HCT116 (cell line): ENCODE data around the gene ITGAD.

ENCODE experiments used
- CTCF ChIP-seq, 3 experiments: fragments of 200-600 bp in 1 of 3; sonication (generic) in 1 of 3; IDR thresholded peaks in 2 of 3; conservative IDR thresholded peaks in 1 of 3; 2 replicates each; pipeline ENCODE4 v1.5.1; 2012 to 2017; ENCODE audit warnings: low read depth in 2 of 3, low read length in 2 of 3, antibody characterized with exemption in 1 of 3, borderline replicate concordance in 1 of 3, control low read depth in 1 of 3, mild to moderate bottlenecking in 1 of 3, mixed read lengths in 1 of 3, mixed run types in 1 of 3, moderate library complexity in 1 of 3; ENCODE audit not compliant: insufficient read depth in 1 of 3
- EZH2 ChIP-seq: fragments of 200-600 bp; sonication (generic); IDR thresholded peaks from 2 replicates; pipeline ENCODE4 v1.6.1; 2017; ENCODE audit warnings: antibody characterized with exemption, mixed run types
- MAX ChIP-seq: IDR thresholded peaks from 2 replicates; pipeline ENCODE4 v1.6.1; 2012
- POLR2A ChIP-seq: IDR thresholded peaks from 2 replicates; pipeline ENCODE4 v1.7.0; 2011; ENCODE audit warnings: borderline replicate concordance; ENCODE audit not compliant: insufficient read depth, insufficient read length; ENCODE audit errors: extremely low read depth
- POLR2AphosphoS5 ChIP-seq: IDR thresholded peaks from 2 replicates; pipeline ENCODE4 v1.6.1; 2011; ENCODE audit warnings: mild to moderate bottlenecking, low read depth, low read length, moderate library complexity
- RAD21 ChIP-seq: IDR thresholded peaks from 2 replicates; pipeline ENCODE4 v1.6.1; 2012; ENCODE audit warnings: low read depth, mild to moderate bottlenecking
- REST ChIP-seq: IDR thresholded peaks from 2 replicates; pipeline ENCODE4 v1.6.1; 2012; ENCODE audit warnings: low read depth
- TCF7L2 ChIP-seq: IDR thresholded peaks from 2 replicates; pipeline ENCODE4 v1.7.0; 2011; ENCODE audit warnings: borderline replicate concordance, inconsistent platforms; ENCODE audit not compliant: insufficient read depth, insufficient read length; ENCODE audit errors: extremely low read depth
- YY1 ChIP-seq: IDR thresholded peaks from 2 replicates; pipeline ENCODE4 v1.6.1; 2011; ENCODE audit warnings: low read length, low read depth, moderate library complexity, mild to moderate bottlenecking; ENCODE audit not compliant: insufficient replicate concordance; ENCODE audit errors: extremely low read depth

GRCh38 chr16:31351942-31352325 lies 41.2 kb upstream of the ITGAD start:
- no peak for TF ChIP-seq RAD21
- no peak for TF ChIP-seq EZH2
- TF ChIP-seq CTCF (IDR thresholded peaks at IDR 0.05 in 2 of 3, conservative IDR thresholded peaks at IDR 0.05 in 1 of 3; ENCODE audit: borderline replicate concordance in 1 of 3, insufficient read depth in 1 of 3, low read depth in 2 of 3, low read length in 2 of 3), result no peak
- no peak for TF ChIP-seq MAX
- TF ChIP-seq POLR2A, result no peak
- no peak for TF ChIP-seq TCF7L2
- TF ChIP-seq REST, result no peak
- TF ChIP-seq YY1, result no peak
- TF ChIP-seq POLR2AphosphoS5, result no peak
